ENCODE measurements around the gene AMMECR1L.
"Not testable (repeated sequence)": the region's sequence is repeated elsewhere in the genome, so short reads cannot be mapped to it uniquely, and the experiment has no call there.

AMMECR1L gene

DNA sequence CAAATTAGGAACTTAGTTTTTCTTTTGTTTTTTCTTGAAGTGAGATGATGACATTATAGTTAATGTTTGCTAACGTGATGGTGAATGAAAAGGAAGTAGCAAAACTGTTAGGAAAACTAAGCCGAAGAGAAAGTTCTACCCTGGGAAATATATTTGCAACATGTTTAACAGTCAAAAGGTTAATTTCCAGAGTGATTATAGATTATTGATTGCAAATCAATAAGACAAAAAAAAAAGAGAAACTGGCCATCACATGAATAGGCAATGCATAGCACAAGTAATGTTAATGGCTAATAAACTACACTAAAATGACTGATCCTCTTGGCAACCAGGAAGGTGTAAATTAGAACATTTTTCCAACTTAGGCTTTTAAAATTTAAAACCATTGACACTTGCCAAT, 26.0 kb upstream of the AMMECR1L start:
- no peak for TF ChIP-seq CTCF (IDR thresholded peaks at IDR 0.05; ENCODE audit: insufficient read depth, low read depth, low read length, missing control alignments)
- no peak overlapping the region for H3K4me3 ChIP-seq (ENCODE audit: low read depth, low read length)
- DNase-seq (ENCODE audit: low read depth): no peak

DNA sequence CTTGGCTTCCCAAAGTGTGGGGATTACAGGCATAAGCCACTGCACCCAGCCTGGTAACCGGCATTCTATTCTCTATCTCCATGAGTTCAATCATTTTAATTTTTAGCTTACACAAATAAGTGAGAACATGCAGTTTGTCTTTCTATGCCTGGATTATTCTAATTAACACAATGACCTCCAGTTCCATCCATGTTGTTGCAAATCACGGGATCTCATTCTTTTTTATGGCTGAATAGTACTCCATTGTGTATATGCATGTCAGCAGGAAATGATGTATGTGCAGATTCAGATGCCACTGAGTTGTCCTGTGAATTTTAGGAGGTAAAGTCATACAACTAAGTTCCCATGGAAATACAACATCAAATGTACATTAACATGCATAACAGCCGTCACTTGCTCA, 24.7 kb upstream of the AMMECR1L start:
- no peak overlapping the region for H3K4me3 ChIP-seq (ENCODE audit: low read depth, low read length)
- DNase-seq (ENCODE audit: low read depth): no peak
- TF ChIP-seq CTCF (IDR thresholded peaks at IDR 0.05; ENCODE audit: insufficient read depth, low read depth, low read length, missing control alignments): no peak

DNA sequence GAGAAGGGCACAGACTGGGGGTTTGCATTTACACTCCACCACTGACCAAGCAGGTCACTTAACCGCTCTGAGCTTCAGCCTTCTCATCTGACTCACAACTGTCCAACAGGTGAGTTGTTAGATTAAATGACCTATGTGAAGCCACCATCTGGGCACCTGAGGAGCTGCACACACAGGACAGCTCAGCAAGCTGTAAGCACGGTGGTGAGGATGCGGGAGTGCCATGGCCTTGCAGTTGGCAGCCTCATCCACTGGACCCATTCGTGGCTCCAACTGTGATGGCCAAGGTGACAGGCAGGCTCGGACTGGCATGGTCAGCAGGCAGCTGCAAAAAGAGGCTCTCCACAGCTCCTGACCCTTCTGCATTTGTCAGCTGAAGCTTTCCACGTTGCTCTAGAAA, 23.3 kb upstream of the AMMECR1L start:
- DNase-seq (ENCODE audit: low read depth): no peak
- H3K4me3 ChIP-seq (ENCODE audit: low read depth, low read length): no peak overlapping the region
- no peak for TF ChIP-seq CTCF (IDR thresholded peaks at IDR 0.05; ENCODE audit: insufficient read depth, low read depth, low read length, missing control alignments)

DNA sequence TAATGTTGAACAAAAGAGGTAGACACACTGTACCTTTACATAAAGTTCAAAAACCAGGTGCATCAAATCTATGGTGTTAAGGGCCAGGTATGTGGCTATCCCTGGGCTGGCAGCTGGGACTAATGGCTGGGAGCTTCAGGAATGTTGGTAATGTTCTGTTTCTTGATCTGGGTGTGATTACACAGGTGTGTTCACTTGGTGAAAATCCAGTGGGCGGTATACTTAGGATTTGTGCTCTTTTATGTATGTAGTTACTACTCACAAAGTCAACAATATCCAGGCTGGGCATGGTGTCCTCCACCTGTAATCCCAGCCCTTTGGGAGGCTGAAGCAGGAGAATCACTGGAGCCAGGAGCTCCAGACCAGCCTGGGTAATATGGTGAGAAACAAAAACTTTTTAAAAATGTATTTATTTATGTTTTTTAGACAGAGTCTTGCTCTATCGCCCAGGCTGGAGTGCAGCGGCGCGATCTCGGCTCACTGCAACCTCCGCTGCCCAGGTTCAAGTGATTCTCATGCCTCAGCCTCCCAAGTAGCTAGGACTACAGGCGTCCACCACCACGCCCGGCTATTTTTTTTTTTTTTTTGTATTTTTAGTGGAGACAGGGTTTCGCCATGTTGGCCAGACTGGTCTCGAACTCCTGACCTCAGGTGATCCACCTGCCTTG, 22.1 kb upstream of the AMMECR1L start:
- not testable (repeated sequence) for H3K4me3 ChIP-seq (ENCODE audit: low read depth, low read length); DNase-seq (ENCODE audit: low read depth)

- no peak overlapping the region for H3K4me3 ChIP-seq (ENCODE audit: low read depth, low read length)
- no peak for TF ChIP-seq CTCF (IDR thresholded peaks at IDR 0.05; ENCODE audit: insufficient read depth, low read depth, low read length, missing control alignments)
- DNase-seq (ENCODE audit: low read depth): no peak
Observed at GRCh38 chr2:127906206-127906926, 20.6 kb upstream of the AMMECR1L start.

DNA sequence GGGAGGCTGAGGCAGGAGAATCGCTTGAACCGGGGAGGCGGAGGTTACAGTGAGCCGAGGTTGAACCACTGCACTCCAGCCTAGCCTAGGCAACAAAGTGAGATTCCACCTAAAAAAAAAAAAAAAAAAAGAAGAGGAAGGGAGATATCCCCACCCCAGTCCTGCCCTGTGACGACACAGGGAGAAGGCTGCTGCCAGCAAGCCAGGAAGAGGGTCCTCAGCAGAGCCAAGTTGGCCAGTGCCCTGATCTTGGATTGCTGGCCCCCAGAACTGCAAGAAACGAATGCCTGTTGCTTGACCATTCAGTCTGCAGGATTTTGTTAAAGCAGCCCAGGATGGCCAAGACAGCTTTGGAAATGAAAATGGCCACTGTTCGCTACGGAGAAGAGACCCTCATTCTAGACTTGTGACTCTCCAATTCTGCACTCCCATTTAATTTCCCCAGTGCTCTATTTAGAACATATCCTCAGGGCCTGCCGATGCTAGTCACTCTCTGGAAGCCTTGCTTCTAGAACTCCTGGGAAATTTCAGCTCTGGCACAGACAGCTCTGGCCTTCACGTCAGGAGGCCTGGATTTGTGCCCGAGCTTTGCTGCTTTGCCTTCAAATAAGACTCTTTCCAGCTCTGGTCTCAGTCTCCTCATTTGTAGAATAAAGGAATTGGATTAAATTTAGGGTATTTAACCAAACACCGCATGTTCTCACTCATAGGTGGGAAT, 15.7 kb upstream of the AMMECR1L start:
- TF ChIP-seq CTCF (IDR thresholded peaks at IDR 0.05; ENCODE audit: insufficient read depth, low read depth, low read length, missing control alignments): no peak
- no peak overlapping the region for H3K4me3 ChIP-seq (ENCODE audit: low read depth, low read length)
- DNase-seq (ENCODE audit: low read depth): no peak

DNA sequence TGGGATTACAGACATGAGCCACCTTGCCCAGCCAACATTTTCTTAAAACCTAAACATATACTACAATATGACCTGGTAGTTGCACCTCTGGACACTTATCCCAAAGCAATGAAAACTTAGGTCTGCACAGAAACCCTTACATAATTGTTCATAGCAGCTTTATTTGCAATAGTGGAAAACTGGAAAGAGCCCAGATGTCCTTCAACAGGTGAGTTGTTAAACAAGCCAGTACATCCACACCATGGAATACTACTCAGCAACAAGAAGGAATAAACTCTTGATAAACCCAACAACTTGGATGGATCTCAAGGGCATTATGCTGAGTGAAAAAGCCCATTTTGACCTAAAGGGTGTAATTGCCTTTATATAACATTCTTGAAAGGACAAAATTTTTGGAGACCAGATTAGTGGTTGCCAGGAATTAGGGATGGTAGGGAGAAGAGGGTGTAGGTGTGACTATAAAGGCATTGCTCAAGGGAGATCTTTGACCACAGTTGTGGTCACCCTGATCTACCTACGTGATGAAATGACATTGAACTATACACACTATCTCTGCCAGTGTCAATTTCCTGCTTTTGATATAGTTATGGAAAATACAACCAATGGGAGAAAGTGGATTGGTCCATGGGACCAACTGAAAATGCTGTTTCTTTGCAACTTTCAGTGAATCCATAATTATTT, 11.9 kb upstream of the AMMECR1L start:
- no peak for TF ChIP-seq CTCF (IDR thresholded peaks at IDR 0.05; ENCODE audit: insufficient read depth, low read depth, low read length, missing control alignments)

More for the DNA sequence above, 11.9 kb upstream of the AMMECR1L start:
- DNase-seq (ENCODE audit: low read depth): no peak
- H3K4me3 ChIP-seq (ENCODE audit: low read depth, low read length): no peak overlapping the region
